Large intestine (tissue), 3 donors: ENCODE data around the gene LMLN. TPM values are rescaled to one million over a fixed set of nuclear protein-coding genes. Genes with fewer than 3 reads are reported as not detected.

ENCODE experiments used
- DNase-seq, 2 donors: peaks; one replicate each; pipeline versions ENCODE4 v3.0.0 to v3.0.0-alpha.2; 2013
- H3K27ac ChIP-seq: one replicate; pipeline ENCODE4 v1.5.1; 2013; ENCODE audit warnings: low read length
- H3K27me3 ChIP-seq: 2 replicates; pipeline ENCODE4 v1.6.1; 2013; ENCODE audit warnings: low read length; ENCODE audit not compliant: control insufficient read depth, insufficient read depth
- H3K36me3 ChIP-seq: 2 replicates; pipeline ENCODE4 v1.6.1; 2013; ENCODE audit warnings: low read length; ENCODE audit not compliant: control insufficient read depth, insufficient read depth
- H3K4me1 ChIP-seq: one replicate; pipeline ENCODE4 v1.6.1; 2013; ENCODE audit warnings: low read length; ENCODE audit not compliant: control insufficient read depth, insufficient read depth
- H3K4me3 ChIP-seq: one replicate; pipeline ENCODE4 v1.5.1; 2013; ENCODE audit warnings: low read length
- H3K9me3 ChIP-seq: one replicate; pipeline ENCODE4 v1.6.1; 2013; ENCODE audit warnings: mild to moderate bottlenecking, low read depth, low read length, moderate library complexity; ENCODE audit not compliant: control insufficient read depth
- WGBS: methylation state at CpG from one replicate; pipeline ENCODE4 v1.1.5; 2013; ENCODE audit warnings: low lambda C conversion rate; ENCODE audit not compliant: insufficient coverage; 5-methylcytosine and 5-hydroxymethylcytosine counted together
- polyA plus RNA-seq: library from polyadenylated mRNA; unstranded; fragments of 120-200 nt; gene quantifications from one replicate; pipeline ENCODE4 v1.2.1, GENCODE V29; 2013

LMLN gene
- polyA plus RNA-seq, 1 donor = 4.9 TPM

- H3K9me3 ChIP-seq = peaks cover 6% of the 10 kb centered on the region
- no peak overlapping the region for H3K27ac ChIP-seq
- H3K27me3 ChIP-seq = no peaks in the 10 kb centered on the region
- H3K4me1 ChIP-seq = no peaks in the 10 kb centered on the region
- H3K4me3 ChIP-seq = no peak overlapping the region
- peaks cover 5% of the 10 kb centered on the region for H3K36me3 ChIP-seq
- WGBS = 100% methylated on average over 1 of the region's 8 CpGs
- DNase-seq = no peak
These were observed 15.3 kb downstream of the LMLN start for GRCh38 chr3:197975311-197975710.

GRCh38 chr3:197983076-197983475 lies 23.1 kb downstream of the LMLN start:
- no peak overlapping the region for H3K27ac ChIP-seq
- DNase-seq = no peak
- no CpG with 5 or more reads among the region's 1 CpG for WGBS
- no peaks in the 10 kb centered on the region for H3K9me3 ChIP-seq
- no peaks in the 10 kb centered on the region for H3K4me1 ChIP-seq
- no peaks in the 10 kb centered on the region for H3K27me3 ChIP-seq
- peaks cover 2% of the 10 kb centered on the region for H3K36me3 ChIP-seq
- H3K4me3 ChIP-seq = no peak overlapping the region

GRCh38 chr3:197989651-197990050 lies 29.6 kb downstream of the LMLN start:
- H3K27me3 ChIP-seq = no peaks in the 10 kb centered on the region
- DNase-seq = no peak
- no CpG with 5 or more reads among the region's 4 CpGs for WGBS
- peaks cover 3% of the 10 kb centered on the region for H3K36me3 ChIP-seq
- H3K4me3 ChIP-seq = no peak overlapping the region
- H3K9me3 ChIP-seq = no peaks in the 10 kb centered on the region
- no peaks in the 10 kb centered on the region for H3K4me1 ChIP-seq
- no peak overlapping the region for H3K27ac ChIP-seq

DNA sequence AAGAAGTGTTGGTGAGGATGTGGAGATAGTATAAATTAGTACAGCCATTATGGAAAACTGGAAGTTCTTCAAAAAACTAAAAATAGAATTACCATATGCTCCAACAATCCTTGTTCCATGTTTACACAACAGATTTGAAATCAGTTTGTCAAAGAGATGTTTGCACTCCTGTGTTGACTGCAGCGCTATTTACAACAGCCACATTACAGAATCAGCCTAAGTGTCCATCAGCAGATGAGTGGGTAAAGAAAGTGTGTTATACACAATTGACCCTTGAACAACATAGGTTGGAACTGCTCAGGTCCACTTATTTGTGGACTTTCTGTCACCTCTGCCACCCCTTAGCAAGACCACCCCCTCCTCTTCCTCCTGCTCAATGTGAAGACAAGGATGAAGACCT lies 34.7 kb downstream of the LMLN start:
- no peak overlapping the region for H3K4me3 ChIP-seq
- peaks cover 7% of the 10 kb centered on the region for H3K36me3 ChIP-seq
- no peaks in the 10 kb centered on the region for H3K27me3 ChIP-seq
- H3K9me3 ChIP-seq = no peaks in the 10 kb centered on the region
- H3K4me1 ChIP-seq = no peaks in the 10 kb centered on the region
- no CpG with 5 or more reads among the region's 1 CpG for WGBS
- no peak for DNase-seq
- H3K27ac ChIP-seq = no peak overlapping the region

- Histone ChIP-seq H3K4me3 (no peak overlapping the region), H3K4me1 (no peaks in the 10 kb centered on the region), H3K36me3 (peaks cover 4% of the 10 kb centered on the region), H3K27ac (no peak overlapping the region), H3K9me3 (no peaks in the 10 kb centered on the region), H3K27me3 (no peaks in the 10 kb centered on the region)
- no peak for DNase-seq
- WGBS = 96% methylated on average over 3 of the region's 5 CpGs
These were observed 36.8 kb downstream of the LMLN start for GRCh38 chr3:197996855-197997254.

- WGBS = no CpG with 5 or more reads among the region's 3 CpGs
- Histone ChIP-seq H3K27me3 (no peaks in the 10 kb centered on the region), H3K4me3 (no peak overlapping the region), H3K4me1 (no peaks in the 10 kb centered on the region), H3K27ac (no peak overlapping the region), H3K36me3 (peaks cover 4% of the 10 kb centered on the region), H3K9me3 (no peaks in the 10 kb centered on the region)
- no peak for DNase-seq
These were observed 37.9 kb downstream of the LMLN start for GRCh38 chr3:197997936-197998335.

GRCh38 chr3:198017090-198017489 lies 57.1 kb downstream of the LMLN start:
- no peaks in the 10 kb centered on the region for H3K4me1 ChIP-seq
- no peaks in the 10 kb centered on the region for H3K27me3 ChIP-seq
- no peak for DNase-seq
- H3K4me3 ChIP-seq = no peak overlapping the region
- peaks cover 5% of the 10 kb centered on the region for H3K36me3 ChIP-seq
- WGBS = 92% methylated on average over 2 of the region's 5 CpGs
- no peak overlapping the region for H3K27ac ChIP-seq
- no peaks in the 10 kb centered on the region for H3K9me3 ChIP-seq

DNA sequence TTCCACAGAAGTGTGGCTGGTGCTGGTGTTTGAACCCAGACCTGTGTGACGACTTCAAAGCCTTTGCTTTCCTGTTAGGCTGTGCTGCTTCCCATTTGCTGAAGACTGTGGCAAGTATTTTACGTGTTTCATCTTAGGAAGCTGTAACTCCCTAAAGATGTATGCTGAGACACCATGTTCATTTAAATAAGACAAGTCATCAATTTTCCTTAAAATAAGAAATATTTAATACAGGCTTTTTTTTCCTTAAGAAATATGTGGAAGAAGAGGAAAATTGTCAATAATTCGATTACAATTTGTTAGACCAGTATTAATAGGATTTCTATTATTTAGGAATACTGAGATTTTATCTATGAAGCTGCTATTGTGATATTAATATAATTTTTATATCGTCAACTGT lies 58.4 kb downstream of the LMLN start:
- no peak overlapping the region for H3K4me3 ChIP-seq
- H3K36me3 ChIP-seq = peaks cover 10% of the 10 kb centered on the region
- DNase-seq = no peak
- WGBS = no CpG with 5 or more reads among the region's 4 CpGs
- no peaks in the 10 kb centered on the region for H3K9me3 ChIP-seq
- no peak overlapping the region for H3K27ac ChIP-seq
- no peaks in the 10 kb centered on the region for H3K27me3 ChIP-seq
- H3K4me1 ChIP-seq = no peaks in the 10 kb centered on the region

DNA sequence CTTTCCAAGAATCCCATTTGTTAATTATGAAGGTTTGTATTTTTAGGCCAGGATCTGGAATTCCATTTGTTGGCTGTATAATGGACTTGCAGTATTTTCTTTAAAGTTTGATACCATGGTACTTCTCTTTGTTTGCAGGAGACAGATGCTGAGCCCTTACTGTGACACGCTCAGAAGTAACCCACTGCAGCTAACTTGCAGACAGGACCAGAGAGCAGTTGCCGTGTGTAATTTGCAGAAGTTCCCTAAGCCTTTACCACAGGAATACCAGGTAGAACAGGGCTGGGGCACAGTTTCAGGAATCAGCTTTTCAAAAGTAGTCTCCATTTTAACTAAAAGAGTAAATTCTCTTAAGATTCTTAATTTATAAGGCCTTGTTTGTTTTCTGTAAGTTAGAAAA lies 59.1 kb downstream of the LMLN start:
- H3K36me3 ChIP-seq = peaks cover 10% of the 10 kb centered on the region
- no CpG with 5 or more reads among the region's 2 CpGs for WGBS
- DNase-seq = no peak
- H3K4me3 ChIP-seq = no peak overlapping the region
- no peaks in the 10 kb centered on the region for H3K27me3 ChIP-seq
- no peaks in the 10 kb centered on the region for H3K9me3 ChIP-seq
- no peaks in the 10 kb centered on the region for H3K4me1 ChIP-seq
- no peak overlapping the region for H3K27ac ChIP-seq

DNA sequence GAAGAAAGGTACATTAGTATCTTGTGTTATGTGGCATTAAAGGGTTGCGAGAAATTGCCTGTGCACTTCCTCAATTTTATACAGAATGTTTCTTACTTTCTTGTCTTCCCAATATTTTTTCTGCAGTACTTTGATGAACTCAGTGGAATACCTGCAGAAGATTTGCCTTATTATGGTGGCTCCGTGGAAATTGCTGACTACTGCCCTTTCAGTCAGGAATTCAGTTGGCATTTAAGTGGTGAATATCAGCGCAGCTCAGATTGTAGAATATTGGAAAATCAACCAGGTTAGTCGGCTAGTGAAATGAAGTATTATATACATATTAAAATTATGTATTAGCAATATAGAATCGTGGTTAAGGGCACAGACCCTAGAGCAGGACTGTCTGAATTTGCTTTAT lies 61.3 kb downstream of the LMLN start:
- Histone ChIP-seq H3K4me3 (no peak overlapping the region), H3K27ac (no peak overlapping the region), H3K36me3 (peaks cover 10% of the 10 kb centered on the region), H3K9me3 (no peaks in the 10 kb centered on the region), H3K4me1 (no peaks in the 10 kb centered on the region), H3K27me3 (no peaks in the 10 kb centered on the region)
- DNase-seq = no peak
- 88% methylated on average over 4 of the region's 5 CpGs for WGBS

- DNase-seq = no peak
- H3K4me3 ChIP-seq = no peak overlapping the region
- peaks cover 10% of the 10 kb centered on the region for H3K36me3 ChIP-seq
- no peak overlapping the region for H3K27ac ChIP-seq
- no CpG with 5 or more reads among the region's 3 CpGs for WGBS
- H3K9me3 ChIP-seq = no peaks in the 10 kb centered on the region
- H3K4me1 ChIP-seq = no peaks in the 10 kb centered on the region
- H3K27me3 ChIP-seq = no peaks in the 10 kb centered on the region
These were observed 62.6 kb downstream of the LMLN start for GRCh38 chr3:198022604-198023003.
